Activated gamma-delta T cell (primary cell): ENCODE data around the gene PVR.
"Not testable (repeated sequence)": the region's sequence is repeated elsewhere in the genome, so short reads cannot be mapped to it uniquely, and the experiment has no call there.

Experiments
- DNase-seq: peaks from one replicate; lab custom pipeline; 2025; lab: John Stamatoyannopoulos, UW
- total RNA-seq, 2 donors: gene quantifications; one replicate each; lab custom pipeline; 2026; lab: John Stamatoyannopoulos, UW

PVR gene, protein sequence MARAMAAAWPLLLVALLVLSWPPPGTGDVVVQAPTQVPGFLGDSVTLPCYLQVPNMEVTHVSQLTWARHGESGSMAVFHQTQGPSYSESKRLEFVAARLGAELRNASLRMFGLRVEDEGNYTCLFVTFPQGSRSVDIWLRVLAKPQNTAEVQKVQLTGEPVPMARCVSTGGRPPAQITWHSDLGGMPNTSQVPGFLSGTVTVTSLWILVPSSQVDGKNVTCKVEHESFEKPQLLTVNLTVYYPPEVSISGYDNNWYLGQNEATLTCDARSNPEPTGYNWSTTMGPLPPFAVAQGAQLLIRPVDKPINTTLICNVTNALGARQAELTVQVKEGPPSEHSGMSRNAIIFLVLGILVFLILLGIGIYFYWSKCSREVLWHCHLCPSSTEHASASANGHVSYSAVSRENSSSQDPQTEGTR
- 5.6 to 7.3 reads per million in 2 donors for total RNA-seq

DNA sequence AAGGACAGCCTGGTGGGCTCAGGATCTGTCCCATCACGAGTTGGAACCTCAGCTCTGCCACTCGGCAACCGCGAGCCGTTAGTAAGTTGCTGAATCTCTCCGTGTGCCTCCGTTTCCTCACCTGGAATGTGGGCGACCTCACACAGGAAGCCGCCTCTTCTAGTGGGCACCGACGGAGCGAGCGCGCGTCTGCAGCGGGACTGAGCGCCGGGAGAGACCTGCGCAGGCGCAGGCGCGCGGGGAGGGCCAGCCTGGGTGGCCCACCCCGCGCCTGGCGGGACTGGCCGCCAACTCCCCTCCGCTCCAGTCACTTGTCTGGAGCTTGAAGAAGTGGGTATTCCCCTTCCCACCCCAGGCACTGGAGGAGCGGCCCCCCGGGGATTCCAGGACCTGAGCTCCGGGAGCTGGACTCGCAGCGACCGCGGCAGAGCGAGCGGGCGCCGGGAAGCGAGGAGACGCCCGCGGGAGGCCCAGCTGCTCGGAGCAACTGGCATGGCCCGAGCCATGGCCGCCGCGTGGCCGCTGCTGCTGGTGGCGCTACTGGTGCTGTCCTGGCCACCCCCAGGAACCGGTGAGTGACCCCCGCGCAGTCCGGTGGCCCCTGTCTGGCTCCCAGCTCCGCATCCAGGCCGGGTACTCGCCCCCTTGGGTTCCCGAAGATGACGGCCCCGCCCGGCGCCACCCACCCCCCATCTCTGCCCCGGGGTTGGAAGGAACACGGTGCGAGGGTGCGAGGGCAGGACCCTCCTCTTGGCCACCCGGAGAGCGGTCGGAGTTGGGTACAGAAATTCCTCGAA, at the start of gene PVR:
PVR (plus strand) TSS at position 306 of the 797 bp plus-strand sequence; CDS start at position 493, 187 bp downstream.
- no peak for DNase-seq

DNA sequence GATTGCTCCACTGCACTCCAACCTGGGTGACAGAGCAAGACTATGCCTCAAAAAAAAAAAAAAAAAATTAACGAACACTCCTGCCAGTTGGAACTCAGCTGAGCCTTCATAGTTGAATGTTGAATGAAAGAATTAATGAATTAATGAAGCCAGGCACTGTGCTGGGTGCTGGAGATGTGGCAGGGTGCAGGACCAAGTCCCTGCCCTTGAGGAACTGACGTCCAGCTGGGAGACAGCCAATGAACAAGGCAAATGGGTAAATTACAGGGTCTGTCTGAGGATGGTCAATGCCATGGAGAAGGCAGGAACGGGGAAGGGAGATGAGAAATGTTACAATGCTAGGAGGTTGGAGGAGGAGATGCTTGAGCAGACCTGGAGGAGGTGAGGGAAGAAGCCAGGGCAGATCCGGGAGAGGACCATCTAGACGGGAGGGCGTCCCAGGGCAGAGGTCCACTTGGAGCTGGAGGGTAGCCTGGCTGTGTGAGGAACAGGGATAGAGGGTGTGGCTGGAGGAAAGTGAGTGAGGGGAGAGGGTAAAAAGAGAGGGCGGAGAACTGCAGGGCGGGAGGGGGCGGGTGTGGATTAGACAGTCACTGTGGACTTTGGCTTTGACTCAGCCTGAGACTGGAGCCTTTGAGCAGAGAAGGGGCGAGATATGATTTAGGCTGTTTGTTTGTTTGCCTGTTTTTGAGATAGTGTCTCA, 47.1 kb upstream of the PVR start:
- DNase-seq = no peak

DNA sequence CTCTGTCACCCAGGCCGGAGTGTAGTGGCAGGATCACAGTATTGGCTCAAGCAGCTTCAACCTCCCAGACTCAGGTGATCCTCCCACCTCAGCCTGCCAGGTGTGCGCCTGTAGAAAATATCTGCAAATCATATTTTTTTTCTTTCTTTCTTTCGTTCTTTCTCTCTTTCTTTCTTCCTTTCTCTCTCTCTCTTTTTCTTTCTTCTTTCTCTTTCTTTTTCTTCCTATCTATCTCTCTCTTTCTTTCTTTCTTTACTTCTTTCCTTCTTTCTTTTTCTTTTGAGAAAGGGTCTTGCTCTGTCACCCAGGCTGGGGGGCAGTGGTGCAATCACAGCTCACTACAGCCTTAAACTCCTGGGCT, 46.6 kb upstream of the PVR start:
- no peak for DNase-seq

DNA sequence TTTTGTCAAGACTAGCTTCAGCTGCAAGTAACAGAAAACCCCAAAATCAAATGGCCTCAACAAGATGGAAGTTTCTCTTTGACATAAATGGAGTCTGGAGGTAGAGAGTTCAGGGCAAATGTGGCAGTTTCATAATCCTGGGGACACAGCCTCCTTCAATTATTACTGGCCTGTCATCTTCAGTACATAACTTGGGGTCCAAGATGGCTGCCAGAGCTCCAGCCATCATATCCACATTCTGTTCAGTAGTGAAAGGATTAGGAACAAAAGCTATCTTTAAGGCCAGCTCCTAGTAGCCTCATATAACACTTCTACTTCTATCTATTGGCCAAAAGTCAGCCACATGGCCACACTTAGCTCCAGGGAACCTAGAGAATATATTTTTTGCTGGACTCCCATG, 45.4 kb upstream of the PVR start:
- DNase-seq = no peak

DNA sequence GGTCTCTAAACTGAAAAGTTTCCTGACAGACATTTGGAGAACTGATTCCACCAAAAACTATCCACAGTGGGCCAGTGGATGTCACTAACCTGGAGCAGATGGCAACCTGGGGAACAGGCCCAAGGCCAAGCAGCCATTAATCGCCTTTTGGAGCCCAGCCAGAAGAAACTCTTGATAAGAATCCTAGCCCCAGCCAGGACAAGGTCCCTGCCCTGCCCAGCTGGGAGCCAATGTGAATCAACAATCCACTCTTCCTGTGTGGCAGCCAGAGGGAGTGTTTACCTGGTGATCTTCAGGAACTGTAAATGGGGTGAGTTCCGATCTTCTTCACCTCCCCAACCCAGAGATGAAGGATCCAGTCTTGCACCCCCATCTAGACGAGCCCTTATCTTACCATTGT, 44.8 kb upstream of the PVR start:
- DNase-seq = no peak

DNA sequence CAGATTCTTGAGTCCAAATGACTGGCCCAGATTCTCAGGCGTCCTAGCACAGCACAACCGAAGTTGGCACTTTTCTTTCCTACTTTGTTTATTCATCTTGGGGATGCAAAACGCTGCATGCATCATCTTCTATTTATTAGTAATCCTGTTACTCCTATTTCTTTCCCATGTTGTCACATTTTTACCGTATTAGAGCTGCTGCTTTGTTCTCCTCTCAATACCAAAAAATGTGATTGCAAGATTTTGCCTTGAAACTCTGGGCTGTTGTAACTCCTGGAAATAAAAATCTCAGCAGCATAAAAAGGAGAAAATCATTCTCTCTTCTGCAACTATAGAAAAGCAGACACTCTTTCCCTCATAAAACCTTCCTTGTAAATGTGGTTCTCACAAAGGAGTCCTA, 43.2 kb upstream of the PVR start:
- DNase-seq = no peak

DNA sequence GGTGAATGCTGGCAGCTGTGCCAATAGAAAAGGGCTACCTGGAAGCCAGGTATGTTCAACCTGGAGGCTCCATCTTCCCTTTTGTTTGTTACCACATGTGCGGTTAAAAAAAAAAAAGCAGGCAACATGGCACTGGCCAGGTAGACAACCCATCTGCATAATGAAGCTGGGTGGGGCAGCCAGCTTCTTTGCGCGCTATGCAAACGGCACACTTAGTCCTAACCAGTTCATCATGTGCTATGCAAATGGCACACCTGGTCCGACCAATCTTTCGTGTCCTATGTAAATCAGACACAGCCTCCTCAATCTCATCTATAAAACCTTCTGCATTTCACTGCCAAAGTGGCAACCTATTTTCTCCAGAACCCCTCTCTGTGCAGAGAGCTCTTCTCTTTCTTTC, 41.6 kb upstream of the PVR start:
- DNase-seq = no peak

DNA sequence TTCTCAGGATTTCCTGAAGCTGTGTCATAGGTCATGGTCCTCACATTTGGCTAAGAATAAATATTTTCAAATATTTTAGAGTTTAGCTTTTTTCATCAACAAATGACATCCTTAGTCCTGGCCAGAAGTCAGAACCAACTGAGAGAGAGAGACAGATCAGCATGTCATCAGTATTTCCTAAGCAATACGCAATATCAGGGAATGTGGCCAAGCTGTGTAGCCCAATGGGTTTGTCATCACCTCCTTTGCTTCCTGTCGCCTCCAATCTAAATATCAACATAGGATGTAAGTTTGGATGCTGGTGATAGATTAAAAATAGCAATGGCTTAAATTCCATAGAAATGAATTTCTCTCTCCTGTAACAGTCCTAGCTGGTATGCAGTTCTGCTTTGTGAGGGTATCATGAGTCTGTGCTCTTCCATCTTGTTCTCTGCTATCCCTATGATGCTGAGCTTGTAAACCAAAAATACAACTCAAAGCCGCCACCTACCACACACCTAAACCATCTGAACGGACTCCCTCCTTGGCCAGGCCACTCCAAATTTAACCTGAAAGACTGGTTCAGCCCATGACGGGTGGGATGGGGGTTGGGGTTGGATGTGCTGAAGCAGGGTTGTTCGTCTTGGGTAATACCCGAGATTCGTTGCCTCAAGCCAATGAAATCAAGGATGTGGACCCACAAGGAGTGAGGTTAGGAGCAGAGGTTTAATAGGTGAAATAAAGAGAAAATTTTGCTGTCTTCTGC, 40.3 kb upstream of the PVR start:
- no peak for DNase-seq

DNA sequence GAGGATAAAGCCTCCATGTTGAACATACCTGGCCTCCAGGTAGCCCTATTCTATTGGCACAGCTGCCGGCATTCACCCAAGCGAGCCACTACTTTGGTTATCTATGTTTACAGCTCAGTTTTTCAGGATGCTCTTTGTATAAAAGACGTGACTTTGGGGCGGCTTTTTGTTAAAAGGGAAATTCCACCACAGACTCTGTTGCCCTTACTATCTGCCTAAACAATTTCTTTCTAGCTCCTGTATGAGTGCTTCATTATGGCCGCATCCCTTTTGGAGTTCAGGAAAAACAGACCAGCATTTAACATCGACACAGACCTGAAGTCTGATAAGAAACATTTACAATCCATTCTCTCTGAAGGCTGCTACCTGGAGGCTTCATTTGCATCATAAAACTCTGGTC, 39.5 kb upstream of the PVR start:
- no peak for DNase-seq

DNA sequence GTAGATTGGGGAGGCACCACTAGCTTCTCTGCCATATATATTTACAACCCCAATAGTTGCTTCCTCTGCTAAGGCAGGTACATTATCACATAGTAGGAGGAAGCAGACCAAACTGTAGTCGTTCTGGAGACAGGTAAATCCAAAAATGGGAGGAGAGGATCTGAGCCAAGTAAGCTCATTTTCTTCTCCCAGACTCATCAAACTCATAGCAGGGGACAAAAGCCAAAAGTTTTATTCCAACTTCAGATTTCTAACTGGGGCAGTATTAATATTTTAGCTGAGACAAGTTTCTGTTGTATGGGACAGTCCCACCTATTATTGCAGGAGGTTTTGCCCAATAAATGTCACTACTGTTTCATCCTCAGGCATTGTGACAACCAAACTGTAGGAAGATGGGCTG, 38.2 kb upstream of the PVR start:
- DNase-seq = no peak

DNA sequence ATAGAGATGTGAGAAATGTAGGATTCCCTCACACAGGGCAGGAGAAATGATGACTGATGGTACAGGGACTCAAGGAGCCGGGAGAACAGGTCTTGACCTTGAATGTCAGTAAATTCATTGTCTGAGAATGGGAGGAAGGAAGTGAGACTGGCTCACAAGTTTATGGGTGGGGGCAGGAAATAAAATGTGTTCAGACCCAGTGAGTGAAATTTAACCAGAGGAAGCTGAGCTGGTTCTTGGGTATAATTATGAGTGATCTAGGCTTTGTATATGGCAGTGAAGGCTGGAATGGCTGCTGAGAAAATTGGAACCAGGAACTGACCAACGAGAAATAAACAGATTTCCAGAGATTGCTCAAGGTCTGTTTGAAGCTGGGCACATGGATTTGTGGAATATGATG, 36.7 kb upstream of the PVR start:
- DNase-seq = no peak

DNA sequence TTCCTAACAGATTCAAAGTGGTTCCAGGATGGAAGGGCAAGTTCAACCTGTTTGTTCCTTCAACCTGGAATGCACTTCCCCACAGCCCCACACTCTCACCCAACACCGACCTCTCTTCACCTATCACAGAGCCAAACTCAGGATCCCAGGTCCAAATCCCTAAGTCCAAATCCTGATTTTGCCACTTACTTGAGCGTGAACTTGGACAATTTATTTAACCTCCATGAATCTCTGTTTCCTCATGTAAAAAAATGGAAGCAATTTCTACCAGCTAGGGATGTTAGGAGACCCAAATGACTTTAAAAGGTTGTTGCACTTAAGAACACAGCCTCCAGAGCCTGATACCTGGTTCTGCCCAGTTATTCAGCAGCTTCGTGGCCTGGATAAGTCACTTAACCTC, 35.8 kb upstream of the PVR start:
- DNase-seq = no peak

DNA sequence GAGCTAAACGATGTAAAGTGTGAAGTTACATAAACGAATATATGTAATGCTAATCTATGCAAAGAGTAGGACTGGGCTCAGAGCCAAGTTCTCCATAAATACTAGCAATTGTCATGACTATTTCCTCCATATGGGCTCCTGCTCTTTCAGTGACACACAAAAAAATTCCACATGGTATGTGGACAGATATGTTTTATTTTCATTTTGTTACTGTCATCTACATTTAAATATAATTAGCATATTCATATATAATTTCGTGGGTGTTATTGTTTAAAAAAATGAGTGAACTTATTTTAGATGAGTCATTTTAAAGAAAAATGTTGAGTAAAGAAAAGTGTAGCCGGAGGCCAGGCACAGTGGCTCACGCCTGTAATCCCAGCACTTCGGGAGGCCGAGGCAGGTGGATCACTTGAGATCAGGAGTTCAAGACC, 35.3 kb upstream of the PVR start:
- no peak for DNase-seq

DNA sequence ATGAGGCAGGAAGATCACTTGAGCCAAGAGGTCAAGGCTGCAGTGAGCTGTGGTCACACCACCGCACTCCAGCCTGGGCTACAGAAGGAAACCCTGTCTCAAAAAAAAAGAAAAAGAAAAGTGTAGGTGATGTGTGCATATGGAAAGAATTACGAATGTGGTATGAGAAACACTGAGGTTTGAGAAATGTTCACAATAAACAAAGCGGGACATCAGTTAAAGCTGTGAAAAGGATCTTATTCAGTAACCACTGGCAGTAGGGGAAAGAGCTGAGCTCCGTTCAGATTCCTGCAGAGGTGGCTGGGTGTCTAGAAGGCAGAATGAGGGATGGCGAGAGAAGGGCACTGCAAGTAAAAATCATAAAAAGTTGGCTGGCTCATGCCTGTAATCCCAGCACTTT, 34.5 kb upstream of the PVR start:
- DNase-seq = no peak

DNA sequence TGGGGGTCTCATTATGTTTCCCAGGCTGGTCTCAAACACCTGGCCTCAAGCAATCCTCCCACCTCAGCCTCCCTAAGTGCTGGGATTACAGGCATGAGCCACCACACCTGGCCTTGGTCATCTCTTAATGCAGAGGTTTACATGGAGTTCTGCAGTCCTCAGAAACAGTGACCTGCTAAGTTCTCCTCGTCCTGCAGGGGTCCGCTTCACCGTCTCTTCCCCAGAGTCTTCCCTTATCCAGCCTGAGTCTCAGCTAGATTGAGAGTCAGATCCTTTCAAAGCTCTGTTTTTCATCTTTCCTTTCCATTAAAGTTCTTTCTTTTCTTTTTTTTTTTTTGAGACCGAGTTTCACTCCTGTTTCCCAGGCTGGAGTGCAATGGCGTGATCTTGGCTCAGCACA, 33.2 kb upstream of the PVR start:
- DNase-seq = not testable (repeated sequence)

DNA sequence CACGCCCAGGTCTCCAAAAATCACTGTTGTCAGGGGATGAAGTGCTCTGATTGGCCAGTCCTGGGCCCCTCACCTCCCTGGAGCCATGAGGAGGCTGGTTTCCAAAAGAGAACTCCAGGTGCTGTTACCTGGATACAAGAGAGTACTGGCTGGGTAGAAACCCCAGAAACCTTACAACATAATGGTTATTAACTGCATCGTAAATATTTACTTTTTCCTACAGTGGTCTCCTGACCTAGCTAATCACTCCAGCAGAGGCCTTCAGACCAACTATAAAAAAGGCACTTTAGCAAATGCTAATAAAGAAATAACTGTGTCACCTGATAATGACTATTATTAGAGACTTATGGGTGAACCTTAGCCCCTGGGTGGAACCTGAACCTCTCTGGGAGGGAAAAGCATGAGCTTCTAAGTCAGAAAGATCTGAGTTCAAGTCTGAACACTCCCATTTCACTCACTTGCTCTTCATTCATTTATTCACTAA, 31.9 kb upstream of the PVR start:
- DNase-seq = no peak

DNA sequence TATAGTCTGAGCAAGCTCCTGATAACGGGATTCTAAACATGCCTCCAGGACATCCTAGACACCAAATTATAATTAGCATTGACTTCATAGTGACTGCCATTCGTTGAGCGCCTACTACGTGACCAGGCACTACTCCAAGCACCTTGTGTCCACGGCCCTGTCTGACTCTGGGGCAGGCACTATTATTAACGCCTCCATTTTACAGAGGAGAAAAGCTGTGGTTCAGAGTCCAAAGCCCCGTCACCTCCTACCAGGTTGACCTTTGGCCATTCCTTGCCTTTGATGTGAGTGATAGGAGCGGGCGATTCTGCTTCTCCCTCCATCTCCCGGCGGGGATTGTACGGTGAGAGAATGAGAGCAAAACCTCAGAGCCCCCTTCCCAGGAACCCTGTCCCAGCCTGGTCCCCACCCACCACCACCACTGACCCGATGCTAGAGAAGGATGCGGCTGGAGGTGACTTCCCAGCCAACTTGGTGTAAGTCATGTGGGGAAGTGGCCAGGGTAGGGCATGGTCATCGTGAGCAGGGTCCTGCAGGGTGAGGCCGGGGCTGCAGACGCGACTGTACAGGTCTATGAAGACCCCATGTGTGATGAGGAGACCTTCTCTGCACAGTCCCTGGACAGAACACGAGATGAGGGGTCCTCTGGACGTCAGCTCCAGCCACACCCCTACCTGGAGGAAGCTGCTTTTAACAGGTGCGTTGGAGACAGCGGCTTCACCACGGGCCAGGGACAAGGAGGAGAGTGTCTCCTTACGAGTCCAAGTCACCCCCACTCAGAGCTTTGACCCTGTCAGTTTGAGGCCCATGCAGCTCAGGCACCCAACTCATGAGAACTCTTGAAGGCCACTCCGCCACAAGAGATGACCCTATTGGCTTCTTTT, 30.2 kb upstream of the PVR start, which contains the start of gene IGSF23:
IGSF23 (plus strand) TSS at position 269 of the 884 bp plus-strand sequence; CDS start at position 352, 83 bp downstream.
- DNase-seq = no peak

DNA sequence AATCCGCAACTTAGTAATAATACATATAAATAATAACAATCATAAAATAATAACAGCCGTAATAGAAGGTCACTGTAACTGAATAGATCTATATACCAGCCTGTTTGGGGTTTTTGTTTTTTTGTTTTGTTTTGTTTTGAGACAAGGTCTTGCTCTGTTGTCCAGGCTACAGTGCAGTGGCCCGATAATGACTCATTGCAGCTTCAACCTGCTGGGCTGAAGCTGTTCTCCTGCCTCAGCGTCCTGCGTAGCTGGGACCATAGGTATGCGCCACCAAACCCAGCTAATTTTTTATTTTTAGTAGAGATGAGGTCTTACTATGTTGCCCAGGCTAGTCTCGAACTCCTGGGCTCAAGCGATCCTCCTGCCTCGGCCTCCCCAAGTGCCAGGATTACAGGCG, 29.4 kb upstream of the PVR start:
- no peak for DNase-seq

DNA sequence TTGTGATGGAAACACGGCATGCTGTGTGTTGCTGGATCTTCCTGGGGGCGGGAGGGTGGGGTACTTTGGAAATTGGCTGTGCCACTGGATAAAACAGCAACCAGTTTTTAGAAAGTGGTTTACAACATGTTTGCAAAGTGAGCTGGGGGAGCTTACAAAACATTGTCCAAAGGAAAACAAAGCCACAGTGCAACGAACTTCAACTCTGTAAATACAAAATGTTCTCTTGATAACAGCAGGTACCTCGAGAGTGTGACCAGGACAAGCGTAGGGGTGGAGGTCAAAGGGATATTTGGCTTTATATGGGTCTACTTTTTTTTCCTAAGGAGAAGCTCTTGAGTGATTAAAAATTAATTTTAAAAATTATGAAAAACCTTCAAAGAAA, 27.9 kb upstream of the PVR start:
- DNase-seq = no peak

DNA sequence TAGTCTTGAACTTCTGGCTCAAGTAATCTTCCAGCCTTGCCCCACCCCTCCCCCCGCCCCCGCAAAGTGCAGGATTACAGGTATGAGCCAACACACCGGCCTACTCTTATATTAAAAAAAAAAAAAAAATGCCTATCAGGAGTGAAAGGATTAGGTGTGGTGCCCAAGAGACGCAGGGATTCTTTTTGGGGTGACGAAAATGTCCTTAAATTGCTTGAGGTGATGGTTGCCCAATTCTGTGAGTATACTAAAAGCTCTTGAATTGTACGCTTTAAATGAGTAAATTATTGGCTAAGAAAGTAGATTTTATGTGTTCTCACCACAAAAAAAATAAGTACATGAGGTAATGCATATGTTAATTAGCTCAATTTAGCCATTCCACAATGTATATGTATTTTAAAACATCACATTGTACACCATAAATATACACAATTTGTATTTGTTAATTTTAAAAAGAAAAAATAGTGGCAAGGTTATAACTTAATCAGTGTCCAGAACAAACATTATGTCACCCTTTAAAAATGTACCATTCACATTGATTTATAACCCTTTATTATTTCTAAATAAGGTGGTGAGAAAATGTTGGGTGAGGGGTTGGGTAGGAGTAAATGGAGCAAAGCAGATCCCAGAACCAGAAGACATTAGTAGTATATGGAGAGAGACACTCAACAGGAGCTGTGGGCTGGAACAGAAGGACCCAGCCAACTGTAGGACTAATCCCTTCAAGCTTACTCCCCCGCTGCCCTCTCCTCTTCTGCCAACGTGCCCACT, 26.4 kb upstream of the PVR start:
- no peak for DNase-seq
